ENCODE measurements around the gene SLC7A11.

SLC7A11 gene

GRCh38 chr4:138205531-138206233, 36.5 kb downstream of the SLC7A11 start:
- no peak for DNase-seq

- peak; percentile 77 for DNase-seq
Measured at GRCh38 chr4:138204507-138204906, 37.6 kb downstream of the SLC7A11 start.

- DNase-seq = no peak
Measured at GRCh38 chr4:138202686-138203085, 39.5 kb downstream of the SLC7A11 start.

- no peak for DNase-seq
Measured at GRCh38 chr4:138200236-138200590, 41.9 kb downstream of the SLC7A11 start.

- DNase-seq = peak; percentile 84
Measured at GRCh38 chr4:138199568-138200235, 42.4 kb downstream of the SLC7A11 start.

GRCh38 chr4:138196153-138196552, 46.0 kb downstream of the SLC7A11 start:
- no peak for DNase-seq

- DNase-seq = no peak
Measured at GRCh38 chr4:138193963-138194362, 48.2 kb downstream of the SLC7A11 start.

GRCh38 chr4:138192113-138192512, 50.0 kb downstream of the SLC7A11 start:
- DNase-seq = no peak

GRCh38 chr4:138190452-138190858, 51.7 kb downstream of the SLC7A11 start:
- DNase-seq = no peak

- DNase-seq = no peak
Measured at GRCh38 chr4:138189206-138189605, 52.9 kb downstream of the SLC7A11 start.

- DNase-seq = peak; percentile 42
Measured at GRCh38 chr4:138188406-138189084, 53.6 kb downstream of the SLC7A11 start.

GRCh38 chr4:138185859-138186645, 56.1 kb downstream of the SLC7A11 start:
- DNase-seq = no peak

GRCh38 chr4:138184886-138185285, 57.3 kb downstream of the SLC7A11 start:
- no peak for DNase-seq

GRCh38 chr4:138182838-138183426, 59.2 kb downstream of the SLC7A11 start:
- DNase-seq = no peak

GRCh38 chr4:138181287-138181686, 60.9 kb downstream of the SLC7A11 start:
- DNase-seq = no peak

GRCh38 chr4:138178566-138178965, 63.6 kb downstream of the SLC7A11 start:
- no peak for DNase-seq

- no peak for DNase-seq
Measured at GRCh38 chr4:138177278-138177968, 64.7 kb downstream of the SLC7A11 start.

- peak; percentile 27 for DNase-seq
Measured at GRCh38 chr4:138174981-138175794, 67.0 kb downstream of the SLC7A11 start.

- DNase-seq = no peak
Measured at GRCh38 chr4:138164208-138164607, 77.9 kb downstream of the SLC7A11 start.

- DNase-seq = no peak
Measured at GRCh38 chr4:138163171-138163570, 79.0 kb downstream of the SLC7A11 start.

GRCh38 chr4:138162259-138162658, 79.9 kb downstream of the SLC7A11 start:
- no peak for DNase-seq

Measured in NCI-H2029 treated with DMSO at 0.1 percent for 48 hours (cell line).